Right renal pelvis (tissue), 4 donors: Measurements from ENCODE around the gene RAB7A. TPM values are rescaled to one million over a fixed set of nuclear protein-coding genes. Genes with fewer than 3 reads are reported as not detected.

Experiments used
- DNase-seq, 4 donors: peaks; one replicate each; pipeline ENCODE4 v3.0.0-alpha.2; 2013; ENCODE audit warnings: low read depth in 4 of 4, low spot score in 3 of 4, missing footprints in 1 of 4
- polyA plus RNA-seq, 4 donors: library from polyadenylated mRNA; unstranded; fragments of 120-200 nt; gene quantifications; one replicate each; pipeline ENCODE4 v1.2.1, GENCODE V29; 2013; ENCODE audit not compliant: insufficient read length in 4 of 4

The RAB7A gene
- polyA plus RNA-seq, 4 donors, result 242 to 320 (median 290) TPM

GRCh38 chr3:128784843-128785242, 58.9 kb downstream of the RAB7A start:
- no peak for DNase-seq

- no peak for DNase-seq
These were observed 60.5 kb downstream of the RAB7A start for GRCh38 chr3:128786434-128787020.

- DNase-seq, result no peak
These were observed 61.6 kb downstream of the RAB7A start for GRCh38 chr3:128787256-128788253.

- DNase-seq, result no peak
These were observed 62.4 kb downstream of the RAB7A start for GRCh38 chr3:128788268-128788869.

- no peak for DNase-seq
These were observed 68.2 kb downstream of the RAB7A start for GRCh38 chr3:128794067-128794768.

GRCh38 chr3:128794770-128795649, 69.0 kb downstream of the RAB7A start:
- DNase-seq, result peak; percentile 30 to 51 (median 42)

- DNase-seq, result no peak
These were observed 73.7 kb downstream of the RAB7A start for GRCh38 chr3:128799653-128800052.

GRCh38 chr3:128800241-128801187, 74.5 kb downstream of the RAB7A start:
- DNase-seq, result no peak

- no peak for DNase-seq
These were observed 75.9 kb downstream of the RAB7A start for GRCh38 chr3:128801779-128802380.

- DNase-seq, result no peak
These were observed 77.3 kb downstream of the RAB7A start for GRCh38 chr3:128803307-128803706.

GRCh38 chr3:128804017-128804810, 78.2 kb downstream of the RAB7A start:
- DNase-seq, result peak in 3 of 4 donors; percentile 44 to 49 (median 48)

GRCh38 chr3:128804811-128805155, 78.8 kb downstream of the RAB7A start:
- DNase-seq, result peak in 3 of 4 donors; percentile 41 to 61 (median 60)

- no peak for DNase-seq
These were observed 79.8 kb downstream of the RAB7A start for GRCh38 chr3:128805772-128806171.

GRCh38 chr3:128806588-128806987, 80.6 kb downstream of the RAB7A start:
- DNase-seq, result no peak

- DNase-seq, result no peak
These were observed 81.3 kb downstream of the RAB7A start for GRCh38 chr3:128807186-128807830.

- DNase-seq, result no peak
These were observed 82.7 kb downstream of the RAB7A start for GRCh38 chr3:128808672-128809071.

- DNase-seq, result no peak
These were observed 87.1 kb downstream of the RAB7A start for GRCh38 chr3:128813097-128813496.
